Ascending aorta (tissue), 2 donors: ENCODE results near the gene DYNLL2. TPM values are rescaled to one million over a fixed set of nuclear protein-coding genes. Genes with fewer than 3 reads are reported as not detected.
"Not testable (repeated sequence)": the region's sequence is repeated elsewhere in the genome, so short reads cannot be mapped to it uniquely, and the experiment has no call there.

Experiments
- DNase-seq, 2 donors: peaks; one replicate each; pipeline ENCODE4 v3.0.0-alpha.2; 2019; ENCODE audit warnings: low spot score in 2 of 2
- H3K27ac ChIP-seq, 2 donors: fragments of 200-600 bp; sonication (generic); one replicate each; pipeline ENCODE4 v1.5.1; 2016 to 2017; ENCODE audit warnings: mild to moderate bottlenecking in 1 of 2
- H3K27me3 ChIP-seq: fragments of 200-600 bp; sonication (generic); one replicate; pipeline ENCODE4 v1.5.1; 2017
- H3K36me3 ChIP-seq, 2 donors: fragments of 200-600 bp; sonication (generic); one replicate each; pipeline ENCODE4 v1.5.1; 2016
- H3K4me1 ChIP-seq, 2 donors: fragments of 200-600 bp; sonication (generic); one replicate each; pipeline ENCODE4 v1.5.1; 2016 to 2017; ENCODE audit warnings: mild to moderate bottlenecking in 1 of 2
- H3K4me3 ChIP-seq, 2 donors: fragments of 200-600 bp; sonication (generic); one replicate each; pipeline ENCODE4 v1.5.1; 2016 to 2017; ENCODE audit warnings: mild to moderate bottlenecking in 1 of 2
- H3K9me3 ChIP-seq, 2 donors: fragments of 200-600 bp; sonication (generic); one replicate each; pipeline ENCODE4 v1.5.1; 2016
- CTCF ChIP-seq, 3 experiments: fragments of 200-600 bp in 2 of 3; fragments of 450-650 bp in 1 of 3; sonication (generic) in 2 of 3; IDR thresholded peaks; one replicate each; pipeline ENCODE4 v1.5.1; 2016 to 2019; ENCODE audit warnings: antibody characterized with exemption in 3 of 3, mild to moderate bottlenecking in 1 of 3, moderate library complexity in 1 of 3
- intact Hi-C: fragments of 100-400 bp; cut with DNase I; formaldehyde crosslinking; loops from one replicate; pipeline ENCODE4 v1.15.1; 2023
- total RNA-seq: library from RNA; depleted of rRNA; stranded (reverse); fragments of >200 nt; gene quantifications from one replicate; pipeline ENCODE4 v1.1.0, GENCODE V29; 2016

The DYNLL2 gene
- total RNA-seq, 1 donor from 2014 or later: 15.3 TPM

- no peak overlapping the region for H3K4me3 ChIP-seq
- intact Hi-C loops: no loop called here
- H3K36me3 ChIP-seq: peaks cover 12 to 19% of the 10 kb centered on the region in 2 donors
- H3K4me1 ChIP-seq: no peaks in the 10 kb centered on the region
- H3K9me3 ChIP-seq: no peaks in the 10 kb centered on the region
- no peaks in the 10 kb centered on the region for H3K27me3 ChIP-seq
- H3K27ac ChIP-seq: no peak overlapping the region
- TF ChIP-seq CTCF (IDR thresholded peaks at IDR 0.05): no peak
- no peak for DNase-seq
Observed at GRCh38 chr17:58097384-58098088, 14.3 kb downstream of the DYNLL2 start.

GRCh38 chr17:58100506-58100905 lies 17.3 kb downstream of the DYNLL2 start:
- Histone ChIP-seq H3K27ac (no peak overlapping the region), H3K36me3 (peaks cover 0 to 5% of the 10 kb centered on the region in 2 donors), H3K4me3 (no peak overlapping the region), H3K9me3 (no peaks in the 10 kb centered on the region), H3K27me3 (no peaks in the 10 kb centered on the region), H3K4me1 (no peaks in the 10 kb centered on the region)
- DNase-seq: no peak
- intact Hi-C loops: no loop called here
- TF ChIP-seq CTCF (IDR thresholded peaks at IDR 0.05): no peak

DNA sequence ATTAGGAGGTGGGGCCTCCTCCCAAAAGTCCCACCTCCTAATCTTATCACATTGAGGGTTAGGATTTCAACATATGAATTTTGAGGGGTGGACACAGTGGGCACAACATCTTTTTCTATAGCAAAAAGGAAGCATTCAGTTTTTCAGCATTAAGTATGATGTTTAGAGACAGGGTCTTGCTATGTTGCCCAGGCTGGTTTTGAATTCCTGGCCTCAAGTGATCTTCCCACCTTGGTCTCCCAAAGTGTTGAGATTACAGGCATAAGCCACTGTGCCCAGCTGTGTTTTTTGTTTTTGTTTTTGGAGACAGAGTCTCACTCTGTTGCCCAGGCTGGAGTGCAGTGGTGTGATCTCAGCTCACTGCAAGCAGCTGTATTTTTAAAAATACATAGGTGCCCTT lies 18.7 kb downstream of the DYNLL2 start:
- intact Hi-C loops, H3K9me3 ChIP-seq, H3K4me1 ChIP-seq, DNase-seq, H3K27ac ChIP-seq, H3K4me3 ChIP-seq, H3K36me3 ChIP-seq, H3K27me3 ChIP-seq: not testable (repeated sequence)

DNA sequence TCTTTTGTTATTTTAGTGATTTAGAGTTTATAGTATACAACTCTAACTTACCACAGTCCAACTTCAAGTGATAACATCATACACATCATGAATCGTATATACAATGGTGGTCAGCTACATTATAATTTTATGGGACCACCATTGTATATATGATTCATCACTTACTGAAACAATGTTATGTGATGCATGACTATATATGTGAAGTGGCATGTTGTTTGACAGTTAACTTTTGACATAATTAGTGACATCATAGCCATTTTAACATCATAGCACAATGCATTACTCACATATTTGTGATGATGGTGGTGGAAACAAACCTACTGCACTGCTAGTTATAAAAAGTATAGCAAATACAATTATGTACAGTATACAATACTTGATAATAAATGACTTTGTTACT lies 21.9 kb downstream of the DYNLL2 start:
- H3K27me3 ChIP-seq: no peaks in the 10 kb centered on the region
- H3K36me3 ChIP-seq: no peaks in the 10 kb centered on the region
- no peak for DNase-seq
- intact Hi-C loops: no loop called here
- no peak for TF ChIP-seq CTCF (IDR thresholded peaks at IDR 0.05)
- no peak overlapping the region for H3K4me3 ChIP-seq
- no peaks in the 10 kb centered on the region for H3K9me3 ChIP-seq
- H3K27ac ChIP-seq: no peak overlapping the region
- H3K4me1 ChIP-seq: no peaks in the 10 kb centered on the region

DNA sequence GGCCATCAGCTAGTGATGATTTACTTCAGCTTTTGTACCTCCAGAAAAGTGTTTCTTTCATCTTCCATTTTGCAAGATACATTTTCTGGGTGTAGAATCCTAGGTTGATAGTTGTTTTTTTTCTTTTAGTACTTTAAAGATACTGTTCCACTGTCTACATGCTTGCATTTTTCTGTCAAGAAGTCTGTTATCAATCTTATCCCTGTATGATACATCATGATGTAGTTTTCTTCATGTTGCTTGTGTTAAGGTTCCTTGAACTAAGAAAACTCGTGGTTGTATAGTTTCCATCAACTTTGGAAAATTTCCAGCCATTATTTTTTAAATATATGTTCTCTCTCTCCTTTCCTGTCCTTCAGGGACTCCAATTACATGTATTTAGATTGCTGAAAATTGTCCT lies 24.1 kb downstream of the DYNLL2 start:
- no peak for DNase-seq
- TF ChIP-seq CTCF (IDR thresholded peaks at IDR 0.05): no peak
- intact Hi-C loops: no loop called here
- no peaks in the 10 kb centered on the region for H3K9me3 ChIP-seq
- H3K4me3 ChIP-seq: no peak overlapping the region
- H3K27me3 ChIP-seq: no peaks in the 10 kb centered on the region
- H3K36me3 ChIP-seq: no peaks in the 10 kb centered on the region
- no peak overlapping the region for H3K27ac ChIP-seq
- no peaks in the 10 kb centered on the region for H3K4me1 ChIP-seq

DNA sequence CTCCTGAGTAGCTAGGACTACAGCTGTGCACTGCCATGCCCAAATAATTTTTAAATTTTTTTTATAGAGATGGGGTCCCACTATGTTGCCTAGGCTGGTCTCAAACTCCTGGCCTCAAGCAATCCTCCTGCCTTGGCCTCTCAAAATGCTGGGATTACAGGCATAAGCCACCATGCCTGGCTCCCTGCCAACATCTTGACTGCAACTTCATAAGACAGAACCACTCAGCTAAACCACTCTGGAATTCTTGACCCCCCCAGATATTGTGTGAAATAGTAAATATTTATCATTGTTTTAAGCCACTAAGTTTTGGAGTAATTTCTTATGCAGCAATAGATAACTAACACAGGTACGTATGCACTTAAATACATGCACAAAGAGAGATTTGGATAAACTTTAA lies 26.0 kb downstream of the DYNLL2 start:
- no peak for DNase-seq
- Histone ChIP-seq H3K4me3 (no peak overlapping the region), H3K4me1 (no peaks in the 10 kb centered on the region), H3K36me3 (no peaks in the 10 kb centered on the region), H3K27ac (no peak overlapping the region), H3K9me3 (no peaks in the 10 kb centered on the region), H3K27me3 (no peaks in the 10 kb centered on the region)
- intact Hi-C loops: no loop called here
- TF ChIP-seq CTCF (IDR thresholded peaks at IDR 0.05): no peak
